8988T (cell line): ENCODE measurements around the gene PANX3.

ENCODE experiments used
- DNase-seq: peaks from one replicate; pipeline ENCODE4 v3.0.0; 2011

Gene PANX3

GRCh38 chr11:124618863-124619262, 7.6 kb downstream of the PANX3 start:
- no peak for DNase-seq

GRCh38 chr11:124622531-124623451, 11.6 kb downstream of the PANX3 start, which contains the start of gene TBRG1:
Gene TBRG1 (plus strand): TSS chr11:124622864. CDS start chr11:124623084, 220 bp downstream.
- DNase-seq, result peak; percentile 83

GRCh38 chr11:124623861-124624525, 12.8 kb downstream of the PANX3 start:
- DNase-seq, result no peak

- no peak for DNase-seq
Observed at GRCh38 chr11:124625504-124626168, 14.4 kb downstream of the PANX3 start.

GRCh38 chr11:124627546-124627945, 16.3 kb downstream of the PANX3 start:
- DNase-seq, result no peak

GRCh38 chr11:124629961-124630360, 18.7 kb downstream of the PANX3 start:
- no peak for DNase-seq

- DNase-seq, result peak; percentile 33
Observed at GRCh38 chr11:124633355-124633754, 22.1 kb downstream of the PANX3 start.

GRCh38 chr11:124635932-124636331, 24.7 kb downstream of the PANX3 start:
- DNase-seq, result no peak

GRCh38 chr11:124638500-124638899, 27.3 kb downstream of the PANX3 start:
- no peak for DNase-seq

- DNase-seq, result no peak
Observed at GRCh38 chr11:124639186-124639585, 28.0 kb downstream of the PANX3 start.

GRCh38 chr11:124640666-124641065, 29.4 kb downstream of the PANX3 start:
- no peak for DNase-seq

- DNase-seq, result no peak
Observed at GRCh38 chr11:124642628-124643027, 31.4 kb downstream of the PANX3 start.

GRCh38 chr11:124643042-124643604, 31.9 kb downstream of the PANX3 start:
- no peak for DNase-seq

- DNase-seq, result no peak
Observed at GRCh38 chr11:124643605-124644425, 32.6 kb downstream of the PANX3 start.

GRCh38 chr11:124644426-124645280, 33.4 kb downstream of the PANX3 start:
- peak; percentile 48 for DNase-seq

GRCh38 chr11:124646148-124646547, 34.9 kb downstream of the PANX3 start:
- no peak for DNase-seq

- no peak for DNase-seq
Observed at GRCh38 chr11:124648610-124649009, 37.4 kb downstream of the PANX3 start.

GRCh38 chr11:124656774-124657630, 45.8 kb downstream of the PANX3 start:
- no peak for DNase-seq

- DNase-seq, result no peak
Observed at GRCh38 chr11:124657904-124658303, 46.7 kb downstream of the PANX3 start.

GRCh38 chr11:124658501-124658900, 47.3 kb downstream of the PANX3 start:
- no peak for DNase-seq
